HUDEP-2 (cell line): ENCODE measurements around the gene PAX4.
"Not testable (repeated sequence)": the region's sequence is repeated elsewhere in the genome, so short reads cannot be mapped to it uniquely, and the experiment has no call there.

Experiments used
- DNase-seq, 76 experiments: peaks; one replicate each; lab custom pipeline; 2025; ENCODE audit not compliant: unreplicated experiment in 76 of 76; lab: John Stamatoyannopoulos, UW

PAX4 gene

GRCh38 chr7:127588019-127588696 lies 29.8 kb downstream of the PAX4 start, which contains the start of gene ARF5:
TSS of gene ARF5 (plus strand) at chr7:127588411. CDS start at chr7:127588499, 88 bp downstream.
- DNase-seq, result peak in 73 of 76 experiments; percentile 3 to 89 (median 68)

GRCh38 chr7:127587663-127588018 lies 30.3 kb downstream of the PAX4 start:
- DNase-seq, result no peak

- DNase-seq, result no peak
Measured at GRCh38 chr7:127586346-127586745, 31.6 kb downstream of the PAX4 start.

- peak in 75 of 76 experiments; percentile 5 to 91 (median 81) for DNase-seq
Measured at GRCh38 chr7:127585044-127585953, 32.6 kb downstream of the PAX4 start, which contains the start of gene GCC1. TSS of gene GCC1 (minus strand) at chr7:127585596. CDS start at chr7:127585182, 414 bp downstream.

GRCh38 chr7:127584648-127585043 lies 33.3 kb downstream of the PAX4 start:
- DNase-seq, result no peak

- DNase-seq, result no peak
Measured at GRCh38 chr7:127582361-127582760, 35.6 kb downstream of the PAX4 start.

GRCh38 chr7:127581716-127582115 lies 36.2 kb downstream of the PAX4 start:
- DNase-seq, result no peak

- no peak for DNase-seq
Measured at GRCh38 chr7:127580612-127581011, 37.3 kb downstream of the PAX4 start.

- DNase-seq, result no peak
Measured at GRCh38 chr7:127578711-127579275, 39.1 kb downstream of the PAX4 start.

- DNase-seq, result peak in 2 of 76 experiments; percentile 2 to 9
Measured at GRCh38 chr7:127578036-127578684, 39.8 kb downstream of the PAX4 start.

- no peak for DNase-seq
Measured at GRCh38 chr7:127571741-127572505, 46.0 kb downstream of the PAX4 start.

- not testable (repeated sequence) for DNase-seq
Measured at GRCh38 chr7:127568034-127568433, 49.9 kb downstream of the PAX4 start.

- DNase-seq, result no peak
Measured at GRCh38 chr7:127566242-127566641, 51.7 kb downstream of the PAX4 start.
